ENCODE data around the gene SIN3B.
A peak's percentile ranks its signal among the peaks of the same experiment; 100 is the strongest.

SIN3B gene

DNA sequence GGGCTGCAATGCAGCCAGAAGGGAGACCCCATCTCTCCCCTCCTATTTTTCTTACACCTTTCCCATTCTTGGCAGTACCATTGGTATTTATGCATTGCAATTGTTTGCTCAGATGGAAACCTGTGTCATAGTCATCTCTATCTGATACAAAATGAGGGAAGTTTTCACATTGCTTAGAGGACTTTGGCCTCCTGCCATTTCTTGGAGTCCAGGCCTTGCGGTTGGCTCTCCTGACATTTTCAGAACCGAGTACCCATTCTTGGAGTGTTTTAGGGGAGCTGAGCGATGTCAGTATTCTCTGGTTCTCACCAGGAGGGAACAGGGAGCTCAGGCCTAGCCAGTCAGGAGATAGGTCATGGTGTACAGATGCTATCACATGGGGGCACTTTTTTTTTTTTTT, 1.5 kb downstream of the SIN3B start:
- no peaks in the 10 kb centered on the region for H3K79me2 ChIP-seq (ENCODE audit: insufficient read depth, low read length)
- TF ChIP-seq, protein P1, sequence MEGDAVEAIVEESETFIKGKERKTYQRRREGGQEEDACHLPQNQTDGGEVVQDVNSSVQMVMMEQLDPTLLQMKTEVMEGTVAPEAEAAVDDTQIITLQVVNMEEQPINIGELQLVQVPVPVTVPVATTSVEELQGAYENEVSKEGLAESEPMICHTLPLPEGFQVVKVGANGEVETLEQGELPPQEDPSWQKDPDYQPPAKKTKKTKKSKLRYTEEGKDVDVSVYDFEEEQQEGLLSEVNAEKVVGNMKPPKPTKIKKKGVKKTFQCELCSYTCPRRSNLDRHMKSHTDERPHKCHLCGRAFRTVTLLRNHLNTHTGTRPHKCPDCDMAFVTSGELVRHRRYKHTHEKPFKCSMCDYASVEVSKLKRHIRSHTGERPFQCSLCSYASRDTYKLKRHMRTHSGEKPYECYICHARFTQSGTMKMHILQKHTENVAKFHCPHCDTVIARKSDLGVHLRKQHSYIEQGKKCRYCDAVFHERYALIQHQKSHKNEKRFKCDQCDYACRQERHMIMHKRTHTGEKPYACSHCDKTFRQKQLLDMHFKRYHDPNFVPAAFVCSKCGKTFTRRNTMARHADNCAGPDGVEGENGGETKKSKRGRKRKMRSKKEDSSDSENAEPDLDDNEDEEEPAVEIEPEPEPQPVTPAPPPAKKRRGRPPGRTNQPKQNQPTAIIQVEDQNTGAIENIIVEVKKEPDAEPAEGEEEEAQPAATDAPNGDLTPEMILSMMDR (IDR thresholded peaks at IDR 0.05; ENCODE audit: low read length) = no peak
- TF ChIP-seq EZH2 (IDR thresholded peaks at IDR 0.05; ENCODE audit: borderline replicate concordance, low read length) = no peak
- H3K9ac ChIP-seq (ENCODE audit: low read length) = no peak overlapping the region
- no peak overlapping the region for H3K27ac ChIP-seq (ENCODE audit: low read depth, low read length, poor library complexity, severe bottlenecking)
- H3K36me3 ChIP-seq (ENCODE audit: insufficient read depth, low read length) = peaks cover 24% of the 10 kb centered on the region
- H3K9me2 ChIP-seq (ENCODE audit: low read depth, low read length) = no peaks in the 10 kb centered on the region
- peak overlapping the region; percentile 74; the same call in 1 of the 2 replicates for H3K4me2 ChIP-seq (ENCODE audit: low read length)
- peaks cover 32% of the 10 kb centered on the region for H3K4me1 ChIP-seq (ENCODE audit: insufficient read depth, low read length, severe bottlenecking)
- no peak overlapping the region for H2AFZ ChIP-seq (ENCODE audit: low read length)
- no peaks in the 10 kb centered on the region for H3K27me3 ChIP-seq (ENCODE audit: insufficient read depth, low read length)
- H3K4me3 ChIP-seq (ENCODE audit: low read depth, low read length, poor library complexity, severe bottlenecking) = peak overlapping the region; percentile 81
- H3F3A ChIP-seq (ENCODE audit: insufficient read depth, low read length) = no peaks in the 10 kb centered on the region
- H4K20me1 ChIP-seq (ENCODE audit: insufficient read depth, low read length) = no peaks in the 10 kb centered on the region
- H3K9me3 ChIP-seq (ENCODE audit: low read length) = no peaks in the 10 kb centered on the region

- no peak for TF ChIP-seq EZH2 (IDR thresholded peaks at IDR 0.05; ENCODE audit: borderline replicate concordance, low read length)
- TF ChIP-seq, protein P1 (IDR thresholded peaks at IDR 0.05; ENCODE audit: low read length) = no peak
Measured at GRCh38 chr19:16831531-16831930, 2.3 kb downstream of the SIN3B start.

DNA sequence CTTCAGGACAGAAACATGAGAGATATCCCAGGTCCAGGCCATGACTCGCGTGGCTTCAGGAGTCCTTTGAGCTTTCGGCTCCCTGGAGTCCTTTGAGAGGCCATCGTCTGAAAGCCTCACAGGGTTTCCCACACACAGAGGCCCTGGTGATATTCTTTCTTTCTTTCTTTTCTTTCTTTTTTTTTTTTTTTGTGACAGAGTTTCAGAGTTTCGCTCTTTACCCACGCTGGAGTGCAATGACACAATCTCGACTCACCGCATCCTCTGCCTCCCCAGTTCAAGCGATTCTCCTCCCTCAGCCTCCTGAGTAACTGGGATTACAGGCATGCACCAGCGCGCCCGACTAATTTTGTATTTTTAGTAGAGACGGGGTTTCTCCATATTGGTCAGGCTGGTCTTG, 5.5 kb downstream of the SIN3B start:
- no peak overlapping the region for H3K9ac ChIP-seq (ENCODE audit: low read length)
- H3K4me3 ChIP-seq (ENCODE audit: low read depth, low read length, poor library complexity, severe bottlenecking) = no peak overlapping the region
- H4K20me1 ChIP-seq (ENCODE audit: insufficient read depth, low read length) = no peaks in the 10 kb centered on the region
- no peak overlapping the region for H2AFZ ChIP-seq (ENCODE audit: low read length)
- H3K79me2 ChIP-seq (ENCODE audit: insufficient read depth, low read length) = no peaks in the 10 kb centered on the region
- no peaks in the 10 kb centered on the region for H3K9me3 ChIP-seq (ENCODE audit: low read length)
- H3K27me3 ChIP-seq (ENCODE audit: insufficient read depth, low read length) = no peaks in the 10 kb centered on the region
- peaks cover 52% of the 10 kb centered on the region for H3K36me3 ChIP-seq (ENCODE audit: insufficient read depth, low read length)
- H3K4me2 ChIP-seq (ENCODE audit: low read length) = no peak overlapping the region
- H3K4me1 ChIP-seq (ENCODE audit: insufficient read depth, low read length, severe bottlenecking) = peaks cover 28% of the 10 kb centered on the region
- TF ChIP-seq, protein P1 (IDR thresholded peaks at IDR 0.05; ENCODE audit: low read length) = no peak
- no peak for TF ChIP-seq EZH2 (IDR thresholded peaks at IDR 0.05; ENCODE audit: borderline replicate concordance, low read length)
- peak overlapping the region; percentile 78 for H3K27ac ChIP-seq (ENCODE audit: low read depth, low read length, poor library complexity, severe bottlenecking)
- H3F3A ChIP-seq (ENCODE audit: insufficient read depth, low read length) = no peaks in the 10 kb centered on the region
- no peaks in the 10 kb centered on the region for H3K9me2 ChIP-seq (ENCODE audit: low read depth, low read length)

More at GRCh38 chr19:16831531-16831930, 2.3 kb downstream of the SIN3B start:
- Histone ChIP-seq H3F3A (ENCODE audit: insufficient read depth, low read length) (no peaks in the 10 kb centered on the region), H3K4me3 (ENCODE audit: low read depth, low read length, poor library complexity, severe bottlenecking) (no peak overlapping the region), H3K27ac (ENCODE audit: low read depth, low read length, poor library complexity, severe bottlenecking) (no peak overlapping the region), H3K9ac (ENCODE audit: low read length) (no peak overlapping the region), H3K79me2 (ENCODE audit: insufficient read depth, low read length) (no peaks in the 10 kb centered on the region), H3K36me3 (ENCODE audit: insufficient read depth, low read length) (peaks cover 30% of the 10 kb centered on the region), H3K9me2 (ENCODE audit: low read depth, low read length) (no peaks in the 10 kb centered on the region), H3K27me3 (ENCODE audit: insufficient read depth, low read length) (no peaks in the 10 kb centered on the region), H3K4me1 (ENCODE audit: insufficient read depth, low read length, severe bottlenecking) (peaks cover 32% of the 10 kb centered on the region), H3K4me2 (ENCODE audit: low read length) (no peak overlapping the region), H4K20me1 (ENCODE audit: insufficient read depth, low read length) (no peaks in the 10 kb centered on the region), H2AFZ (ENCODE audit: low read length) (no peak overlapping the region), H3K9me3 (ENCODE audit: low read length) (no peaks in the 10 kb centered on the region)
